Activated CD4-positive, alpha-beta memory T cell treated with anti-CD3 and anti-CD28 coated beads for 36 hours (primary cell): ENCODE data around the gene PRG3. TPM values are rescaled to one million over a fixed set of nuclear protein-coding genes. Genes with fewer than 3 reads are reported as not detected.
"Not testable (repeated sequence)": the region's sequence is repeated elsewhere in the genome, so short reads cannot be mapped to it uniquely, and the experiment has no call there.

Experiments used
- CTCF ChIA-PET: fragments of 350-600 bp; sonication (Branson Sonifier 250); formaldehyde crosslinking; loops from one replicate; lab custom pipeline; 2021; ENCODE audit warnings: antibody characterized with exemption, inconsistent platforms; lab: Charles Lee
- POLR2A ChIA-PET: fragments of 350-600 bp; sonication (Branson Sonifier 250); formaldehyde crosslinking; loops from one replicate; lab custom pipeline; 2021; ENCODE audit warnings: antibody characterized with exemption; lab: Charles Lee
- DNase-seq: peaks from one replicate; pipeline ENCODE4 v3.0.0-alpha.2; 2020
- H3K27ac Mint-ChIP-seq: one replicate; pipeline ENCODE4 v1.8.0; 2021; ENCODE audit warnings: mixed read lengths
- H3K27me3 Mint-ChIP-seq: one replicate; pipeline ENCODE4 v1.8.0; 2021; ENCODE audit warnings: mixed read lengths
- H3K36me3 Mint-ChIP-seq: one replicate; pipeline ENCODE4 v1.8.0; 2021; ENCODE audit warnings: mixed read lengths
- H3K4me1 Mint-ChIP-seq: one replicate; pipeline ENCODE4 v1.8.0; 2021; ENCODE audit warnings: low read depth, mixed read lengths
- H3K4me3 Mint-ChIP-seq: one replicate; pipeline ENCODE4 v1.8.0; 2021; ENCODE audit warnings: mild to moderate bottlenecking, mixed read lengths
- H3K9me3 Mint-ChIP-seq: one replicate; pipeline ENCODE4 v1.8.0; 2021; ENCODE audit warnings: mixed read lengths
- intact Hi-C: fragments of 100-400 bp; cut with micrococcal nuclease; formaldehyde crosslinking; loops from one replicate; pipeline ENCODE4 v1.15.1; 2023
- total RNA-seq, 2 experiments: library from RNA; stranded (reverse); gene quantifications; one replicate each; pipeline ENCODE4 v1.2.3, GENCODE V29; 2021

Gene PRG3
- total RNA-seq, 2 experiments from 2014 or later, result not detected

DNA sequence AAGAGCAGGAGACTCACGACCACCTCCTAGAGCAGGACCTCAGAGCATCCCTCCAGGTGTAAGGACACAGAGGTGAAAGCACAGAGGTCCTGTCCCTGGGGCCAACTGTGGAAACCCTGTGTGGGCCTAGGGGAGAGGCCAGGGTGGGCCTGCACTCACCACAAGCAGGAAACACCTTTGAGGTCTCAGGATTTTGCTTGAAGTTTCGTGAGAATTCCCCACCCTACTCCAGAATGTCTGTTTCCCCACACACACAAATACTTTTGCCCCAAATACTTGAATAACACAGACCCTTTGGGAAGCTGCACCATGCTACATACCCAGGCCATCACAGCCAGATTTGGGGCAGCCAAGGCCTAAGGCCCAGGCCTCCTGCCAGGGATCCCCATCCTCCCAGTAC, 27.8 kb upstream of the PRG3 start:
- peak overlapping the region; percentile 47 for H3K27ac Mint-ChIP-seq
- no peak overlapping the region for H3K4me3 Mint-ChIP-seq
- no peaks in the 10 kb centered on the region for H3K9me3 Mint-ChIP-seq
- POLR2A ChIA-PET, result interaction anchor here (0.6 to 1.8 kb wide), 5 partner anchors 9 to 190 kb away, joined by 3 to 5 read pairs (median 3); no protein-coding TSS in a partner anchor
- CTCF ChIA-PET, result interaction anchor here (0.8 to 0.9 kb wide), 2 partner anchors 49 to 85 kb away, joined by 3 read pairs; no protein-coding TSS in a partner anchor
- peaks cover 78% of the 10 kb centered on the region for H3K36me3 Mint-ChIP-seq
- intact Hi-C loops, result loop anchor here (5.0 kb wide), 1 partner anchor 304 kb away; the partner anchor contains the start of genes MED19 and TMX2
- H3K4me1 Mint-ChIP-seq, result peaks cover 73% of the 10 kb centered on the region
- H3K27me3 Mint-ChIP-seq, result no peaks in the 10 kb centered on the region
- DNase-seq, result no peak

DNA sequence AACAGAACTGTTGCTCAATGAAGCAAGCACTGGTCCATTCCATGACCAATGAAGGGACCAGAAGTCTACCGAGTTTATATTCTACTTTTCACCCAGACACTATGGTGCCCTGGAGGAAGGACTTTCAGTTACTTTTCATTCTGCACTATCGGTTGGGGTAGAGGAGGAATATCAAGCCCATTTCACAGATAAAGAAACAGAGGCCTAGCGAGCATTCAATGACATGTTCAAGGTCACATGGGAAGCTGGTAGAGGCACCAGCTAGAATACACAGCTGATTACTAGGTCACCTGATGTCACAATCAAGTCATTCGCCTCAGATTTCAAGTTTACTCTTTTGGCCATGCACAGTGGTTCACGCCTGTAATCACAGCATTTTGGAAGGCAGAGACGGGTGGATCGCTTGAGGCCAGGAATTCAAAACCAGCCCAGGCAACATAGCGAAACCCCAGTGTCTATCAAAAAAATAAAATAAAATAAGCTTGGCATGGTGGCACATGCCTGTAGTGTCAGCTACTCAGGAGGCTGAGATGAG, 27.1 kb upstream of the PRG3 start:
- Mint-ChIP-seq H3K4me1 (peaks cover 68% of the 10 kb centered on the region), H3K4me3 (no peak overlapping the region), H3K27ac (peak overlapping the region; percentile 84), H3K27me3 (no peaks in the 10 kb centered on the region), H3K9me3 (no peaks in the 10 kb centered on the region), H3K36me3 (peaks cover 72% of the 10 kb centered on the region)
- intact Hi-C loops, result loop anchor here (5.0 kb wide), 1 partner anchor 304 kb away; the partner anchor contains the start of genes MED19 and TMX2
- CTCF ChIA-PET, result interaction anchor here (0.8 to 0.9 kb wide), 2 partner anchors 50 to 85 kb away, joined by 3 read pairs; no protein-coding TSS in a partner anchor
- DNase-seq, result no peak
- POLR2A ChIA-PET, result interaction anchor here (1.1 to 1.5 kb wide), 2 partner anchors 8 to 10 kb away, joined by 3 read pairs; no protein-coding TSS in a partner anchor

DNA sequence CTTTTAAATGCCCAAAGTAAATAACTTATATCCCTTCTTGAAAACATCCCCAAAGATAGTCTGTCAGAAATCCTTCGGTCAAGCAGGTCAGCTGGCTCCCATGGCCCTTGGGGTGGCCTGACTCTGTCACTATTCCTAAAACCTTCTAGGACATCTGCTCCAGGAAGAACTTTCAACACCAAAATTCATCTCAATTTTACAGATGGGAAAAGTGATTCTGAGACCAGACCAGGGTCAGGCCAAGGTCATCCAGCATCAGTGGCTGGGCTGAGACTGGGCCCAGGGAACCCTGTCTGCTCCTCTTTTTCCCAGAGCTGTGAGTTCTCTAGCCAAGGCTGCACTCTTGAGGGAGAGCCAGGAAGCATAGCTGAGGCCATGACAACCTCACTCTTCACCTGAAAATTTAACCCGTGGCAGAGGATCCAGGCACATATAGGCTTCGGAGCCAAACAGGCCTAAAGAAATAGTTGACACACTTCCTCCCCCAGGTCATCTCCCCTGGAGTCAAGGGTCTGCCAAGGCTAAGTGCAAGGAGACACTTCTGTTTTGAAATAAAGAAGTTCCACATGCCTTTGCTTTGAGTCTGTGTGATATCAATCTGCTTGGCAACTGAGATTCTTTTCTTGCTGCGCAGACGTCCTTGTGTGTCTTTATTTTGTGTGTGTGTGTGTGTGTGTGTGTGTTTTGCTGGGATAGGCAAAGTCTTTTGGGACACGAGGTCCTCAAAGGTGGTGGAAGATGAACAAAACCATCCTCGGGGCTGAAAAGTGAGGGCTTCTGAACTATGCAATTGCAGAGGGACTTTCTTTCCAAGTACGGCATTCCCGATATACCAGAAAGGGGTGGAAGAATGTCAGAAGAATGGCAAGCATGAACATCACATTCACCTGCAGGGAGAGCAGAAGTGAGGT, 26.3 kb upstream of the PRG3 start:
- H3K27ac Mint-ChIP-seq, result peak overlapping the region; percentile 84
- no peaks in the 10 kb centered on the region for H3K27me3 Mint-ChIP-seq
- CTCF ChIA-PET, result interaction anchor here (0.9 to 1.5 kb wide), 4 partner anchors 19 to 86 kb away, joined by 3 read pairs; no protein-coding TSS in a partner anchor
- H3K4me3 Mint-ChIP-seq, result no peak overlapping the region
- DNase-seq, result no peak
- peaks cover 71% of the 10 kb centered on the region for H3K36me3 Mint-ChIP-seq
- H3K4me1 Mint-ChIP-seq, result peaks cover 63% of the 10 kb centered on the region
- POLR2A ChIA-PET, result interaction anchor here (1.1 to 2.9 kb wide), 6 partner anchors 7 to 72 kb away, joined by 3 to 28 read pairs (median 6); partner anchors contain the start of genes SLC43A3 and SSRP1
- no peaks in the 10 kb centered on the region for H3K9me3 Mint-ChIP-seq
- intact Hi-C loops, result loop anchor here (5.0 kb wide), 1 partner anchor 305 kb away; the partner anchor contains the start of genes MED19 and TMX2

DNA sequence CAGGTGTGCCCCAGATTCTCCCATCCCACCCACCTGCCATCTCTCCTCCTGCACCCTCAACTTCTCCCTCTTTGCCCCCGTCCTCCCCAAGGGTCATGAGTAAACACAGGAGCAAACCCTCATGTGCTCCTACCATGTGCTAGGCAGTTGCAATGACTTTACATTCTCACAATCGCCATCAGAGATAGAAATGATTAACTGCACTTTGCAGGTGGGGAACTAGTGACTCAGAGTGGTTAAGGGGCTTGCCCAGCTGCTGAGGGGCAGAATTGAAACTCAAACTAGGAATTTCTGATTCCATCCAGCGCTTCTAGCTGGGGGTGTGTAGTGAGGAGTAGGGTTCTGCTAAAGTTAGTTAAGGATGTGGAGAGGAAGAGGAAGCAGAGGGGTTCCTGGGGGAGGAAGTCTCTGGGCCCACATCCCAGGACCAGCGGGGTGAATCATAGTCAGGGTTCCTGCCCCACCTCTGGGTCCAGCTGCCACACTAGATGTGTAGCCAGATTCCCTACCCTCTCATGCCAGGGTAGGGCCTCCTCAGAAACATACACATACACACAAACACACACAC, 25.5 kb upstream of the PRG3 start:
- POLR2A ChIA-PET, result interaction anchor here (1.7 to 2.9 kb wide), 4 partner anchors 13 to 71 kb away, joined by 4 to 28 read pairs (median 7); partner anchors contain the start of genes SLC43A3 and SSRP1
- intact Hi-C loops, result loop anchor here (1.0 to 5.0 kb wide), 2 partner anchors 18 to 306 kb away; partner anchors contain the start of genes MED19 and TMX2
- H3K36me3 Mint-ChIP-seq, result peaks cover 66% of the 10 kb centered on the region
- DNase-seq, result peak; percentile 75
- H3K9me3 Mint-ChIP-seq, result no peaks in the 10 kb centered on the region
- CTCF ChIA-PET, result interaction anchor here (0.8 to 1.5 kb wide), 4 partner anchors 18 to 87 kb away, joined by 3 read pairs; no protein-coding TSS in a partner anchor
- peak overlapping the region; percentile 84 for H3K27ac Mint-ChIP-seq
- no peak overlapping the region for H3K4me3 Mint-ChIP-seq
- peaks cover 61% of the 10 kb centered on the region for H3K4me1 Mint-ChIP-seq
- no peaks in the 10 kb centered on the region for H3K27me3 Mint-ChIP-seq

DNA sequence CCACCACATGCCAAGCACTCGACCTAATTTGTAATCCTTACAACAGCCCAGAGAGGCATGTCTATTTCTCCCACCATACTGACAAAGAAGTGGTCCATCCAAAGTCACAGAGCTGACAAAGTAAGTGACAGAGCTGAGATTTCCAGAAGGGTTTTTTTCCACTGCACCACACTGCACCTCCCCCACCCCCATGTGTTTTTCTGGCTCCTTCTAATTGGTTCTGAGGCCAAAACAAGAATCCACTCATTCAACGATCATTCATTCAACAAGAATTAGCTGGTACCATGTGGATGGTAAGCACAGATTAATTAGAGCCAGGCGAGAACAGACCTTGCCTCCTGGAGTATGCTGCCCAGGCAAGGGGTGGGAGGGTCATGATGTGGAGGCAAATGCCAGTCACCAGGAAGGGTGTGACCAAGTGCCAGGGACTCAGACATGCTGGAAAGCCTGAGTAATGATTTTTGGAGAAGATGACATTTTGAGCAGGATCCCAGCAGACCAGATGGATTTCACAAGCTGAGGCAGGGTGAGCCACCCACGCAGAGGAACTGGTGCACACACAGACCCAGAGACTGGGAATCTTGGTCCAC, 24.4 kb upstream of the PRG3 start:
- Mint-ChIP-seq H3K4me3 (no peak overlapping the region), H3K27ac (peak overlapping the region; percentile 84), H3K9me3 (no peaks in the 10 kb centered on the region), H3K4me1 (peaks cover 57% of the 10 kb centered on the region), H3K36me3 (peaks cover 60% of the 10 kb centered on the region), H3K27me3 (no peaks in the 10 kb centered on the region)
- POLR2A ChIA-PET, result interaction anchor here (2.3 to 2.9 kb wide), 3 partner anchors 12 to 20 kb away, joined by 7 to 28 read pairs (median 7); partner anchors contain the start of gene SLC43A3
- CTCF ChIA-PET, result interaction anchor here (0.9 to 1.5 kb wide), 3 partner anchors 21 to 122 kb away, joined by 3 to 5 read pairs (median 3); no protein-coding TSS in a partner anchor
- intact Hi-C loops, result loop anchor here (5.0 kb wide), 1 partner anchor 307 kb away; the partner anchor contains the start of genes MED19 and TMX2
- DNase-seq, result no peak

DNA sequence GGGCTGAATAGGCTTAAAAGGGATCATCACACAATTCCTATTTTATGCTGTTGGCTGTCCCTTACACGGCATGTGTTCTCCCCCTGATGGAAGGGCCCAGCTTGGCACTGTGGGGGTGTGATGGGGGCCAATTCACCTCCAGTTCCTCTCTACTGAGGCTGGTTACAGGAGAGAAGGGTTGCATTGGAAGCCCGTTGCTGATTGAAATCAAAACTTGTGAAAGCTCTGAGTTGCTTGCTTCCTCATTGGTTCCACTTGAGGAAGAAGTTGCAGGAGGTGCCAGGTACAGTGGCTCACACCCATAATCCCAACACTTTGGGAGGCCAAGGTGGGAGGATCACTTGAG, 22.8 kb upstream of the PRG3 start:
- peaks cover 46% of the 10 kb centered on the region for H3K36me3 Mint-ChIP-seq
- H3K9me3 Mint-ChIP-seq, result no peaks in the 10 kb centered on the region
- no peak for DNase-seq
- CTCF ChIA-PET, result interaction anchor here (0.6 kb wide), 1 partner anchor 61 kb away, joined by 3 read pairs; no protein-coding TSS in a partner anchor
- no peaks in the 10 kb centered on the region for H3K27me3 Mint-ChIP-seq
- intact Hi-C loops, result no loop called here
- H3K4me3 Mint-ChIP-seq, result no peak overlapping the region
- POLR2A ChIA-PET, result interaction anchor here (1.9 kb wide), 1 partner anchor 22 kb away, joined by 5 read pairs; no protein-coding TSS in a partner anchor
- H3K4me1 Mint-ChIP-seq, result peaks cover 44% of the 10 kb centered on the region
- no peak overlapping the region for H3K27ac Mint-ChIP-seq

DNA sequence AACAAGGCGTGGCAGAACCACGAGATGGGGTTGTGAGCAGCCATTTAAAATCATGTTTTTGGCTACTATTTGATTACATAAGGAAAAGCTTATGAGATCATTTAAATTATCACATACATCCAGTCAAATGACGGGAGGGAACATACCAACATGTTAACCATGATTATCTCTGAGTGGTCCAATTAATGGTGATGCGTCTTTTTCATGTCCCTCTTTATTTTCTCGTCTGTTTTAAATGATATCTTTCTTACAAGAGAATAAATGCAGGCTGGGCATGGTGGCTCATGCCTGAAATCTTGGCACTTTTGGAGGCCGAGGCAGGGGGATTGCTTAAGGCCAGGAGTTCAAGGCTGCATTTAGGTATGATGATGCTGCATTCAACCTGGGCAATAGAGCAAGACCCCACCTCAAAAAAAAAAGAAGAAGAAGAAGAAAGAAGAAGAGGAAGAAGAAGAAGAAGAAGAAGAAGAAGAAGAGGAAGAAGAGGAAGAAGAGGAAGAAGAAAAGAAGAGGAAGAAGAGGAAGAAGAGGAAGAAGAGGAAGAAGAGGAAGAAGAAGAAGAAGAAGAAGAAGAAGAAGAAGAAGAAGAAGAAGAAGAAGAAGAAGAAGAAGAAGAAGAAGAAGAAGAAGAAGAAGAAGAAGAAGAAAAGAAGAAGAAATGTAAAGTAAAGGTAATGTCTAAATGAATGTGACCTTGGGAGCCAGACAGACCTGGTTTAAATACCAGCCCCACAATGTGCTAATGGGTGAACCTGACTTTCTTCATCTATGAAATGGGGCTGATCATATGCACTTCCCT, 22.3 kb upstream of the PRG3 start:
- H3K4me3 Mint-ChIP-seq, H3K27ac Mint-ChIP-seq, H3K27me3 Mint-ChIP-seq, H3K9me3 Mint-ChIP-seq, intact Hi-C loops, DNase-seq: not testable (repeated sequence)
- CTCF ChIA-PET, result interaction anchor here (1.0 kb wide), 1 partner anchor 55 kb away, joined by 4 read pairs; no protein-coding TSS in a partner anchor
- H3K36me3 Mint-ChIP-seq, result peaks cover 41% of the 10 kb centered on the region
- H3K4me1 Mint-ChIP-seq, result peaks cover 41% of the 10 kb centered on the region
- POLR2A ChIA-PET, result interaction anchor here (1.9 kb wide), 1 partner anchor 22 kb away, joined by 5 read pairs; no protein-coding TSS in a partner anchor

DNA sequence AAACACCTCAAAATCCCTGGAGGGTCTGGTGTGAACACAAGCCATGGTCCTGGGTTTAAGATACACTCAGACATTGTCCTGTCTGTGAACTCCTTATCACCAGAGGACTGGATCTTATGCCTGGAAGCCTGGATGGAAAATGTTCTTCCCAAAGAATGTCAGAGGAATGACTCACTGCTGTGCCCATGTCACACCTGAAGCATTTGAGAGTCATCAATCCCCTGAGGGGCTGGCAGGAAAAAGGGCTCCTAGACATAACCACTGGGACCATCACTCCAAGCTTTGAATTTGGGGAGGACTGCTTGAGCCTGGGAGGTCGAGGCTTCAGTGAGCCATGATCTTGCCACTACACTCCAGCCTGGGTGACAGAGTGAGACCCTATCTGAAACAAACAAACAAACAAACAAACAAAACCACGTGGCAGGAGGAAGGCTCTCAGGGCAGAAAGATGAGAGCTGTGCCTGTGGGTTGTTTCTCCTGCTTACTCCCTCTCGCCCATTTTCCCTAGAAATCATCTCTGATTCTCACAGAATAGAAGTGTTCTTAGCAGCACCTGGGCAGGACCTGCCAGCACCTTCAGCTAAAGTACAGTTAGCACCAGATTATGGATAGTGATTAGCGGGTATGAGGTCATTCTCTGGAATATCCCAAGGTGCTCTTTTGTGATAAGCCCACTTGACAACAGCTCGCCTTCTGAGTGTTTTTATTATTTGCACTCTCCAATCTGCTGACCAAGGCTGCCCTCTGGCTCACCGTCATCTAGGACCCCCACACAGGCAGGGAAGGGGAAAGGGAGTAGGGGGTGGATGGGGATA, 21.4 kb upstream of the PRG3 start:
- ChIA-PET CTCF (interaction anchor here (1.0 kb wide), 1 partner anchor 56 kb away, joined by 4 read pairs; no protein-coding TSS in a partner anchor), POLR2A (interaction anchor here (1.9 kb wide), 1 partner anchor 23 kb away, joined by 5 read pairs; no protein-coding TSS in a partner anchor)
- no peak for DNase-seq
- Mint-ChIP-seq H3K4me3 (no peak overlapping the region), H3K36me3 (peaks cover 34% of the 10 kb centered on the region), H3K27ac (no peak overlapping the region), H3K9me3 (no peaks in the 10 kb centered on the region), H3K27me3 (no peaks in the 10 kb centered on the region), H3K4me1 (peaks cover 33% of the 10 kb centered on the region)
- intact Hi-C loops, result no loop called here

DNA sequence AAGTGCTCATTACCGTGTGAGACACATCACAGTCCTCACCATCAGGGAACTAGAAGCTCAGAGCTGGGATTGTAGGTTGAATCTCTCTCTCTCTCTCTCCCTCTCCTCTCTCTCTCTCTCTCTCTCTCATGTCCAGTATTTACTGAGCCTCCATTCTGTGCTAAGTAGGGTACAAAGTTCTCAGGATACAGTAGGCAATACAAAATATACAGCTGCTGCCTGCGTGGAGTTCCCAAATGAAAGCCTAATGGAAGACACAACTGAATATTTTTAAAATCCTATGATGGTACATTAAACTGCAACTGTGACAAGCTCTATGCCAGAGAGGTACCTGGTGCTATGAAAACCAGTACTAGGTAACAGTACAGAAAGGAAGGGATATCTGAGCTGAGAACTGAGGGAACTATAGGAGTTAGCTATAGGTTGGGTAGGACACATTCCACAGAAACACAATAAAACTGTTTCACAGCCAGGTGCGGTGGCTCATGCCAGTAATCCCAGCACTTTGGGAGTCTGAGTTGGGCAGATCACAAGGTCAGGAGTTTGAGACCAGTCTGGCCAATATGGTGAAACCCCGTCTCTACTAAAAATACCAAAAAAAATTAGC, 19.1 kb upstream of the PRG3 start:
- Mint-ChIP-seq H3K27me3 (no peaks in the 10 kb centered on the region), H3K36me3 (peaks cover 12% of the 10 kb centered on the region), H3K27ac (no peak overlapping the region), H3K4me1 (peaks cover 10% of the 10 kb centered on the region), H3K4me3 (no peak overlapping the region), H3K9me3 (no peaks in the 10 kb centered on the region)
- intact Hi-C loops, result loop anchor here (5.0 kb wide), 1 partner anchor 38 kb away; no protein-coding TSS in a partner anchor
- CTCF ChIA-PET, result interaction anchor here (1.0 kb wide), 3 partner anchors 11 to 94 kb away, joined by 3 to 5 read pairs (median 3); no protein-coding TSS in a partner anchor
- DNase-seq, result no peak
- POLR2A ChIA-PET, result interaction anchor here (0.7 to 0.9 kb wide), 2 partner anchors 8 to 24 kb away, joined by 3 read pairs; no protein-coding TSS in a partner anchor
